Measurements from ENCODE around the gene SLC24A4.

GRCh38 chr14:92540472-92541048 is 217.6 kb downstream of the SLC24A4 start:
- TF ChIP-seq CTCF (IDR thresholded peaks at IDR 0.05; ENCODE audit: poor library complexity) = no peak
- TF ChIP-seq EZH2phosphoT487 (IDR thresholded peaks at IDR 0.05; ENCODE audit: low read depth, severe bottlenecking, unreplicated experiment) = no peak
- no peak for TF ChIP-seq EZH2 (IDR thresholded peaks at IDR 0.05; ENCODE audit: borderline replicate concordance)

All from hepatocyte (in vitro differentiated cells).